GM21576 (cell line): ENCODE measurements around the gene AZU1.
"Not testable (repeated sequence)": the region's sequence is repeated elsewhere in the genome, so short reads cannot be mapped to it uniquely, and the experiment has no call there.

Experiments used
- ATAC-seq: cut with Tn5 transposase; IDR thresholded peaks from one replicate; pipeline ENCODE4 v1.9.1; 2021; ENCODE audit warnings: mild to moderate bottlenecking, moderate library complexity; ENCODE audit not compliant: unreplicated experiment

AZU1 gene

DNA sequence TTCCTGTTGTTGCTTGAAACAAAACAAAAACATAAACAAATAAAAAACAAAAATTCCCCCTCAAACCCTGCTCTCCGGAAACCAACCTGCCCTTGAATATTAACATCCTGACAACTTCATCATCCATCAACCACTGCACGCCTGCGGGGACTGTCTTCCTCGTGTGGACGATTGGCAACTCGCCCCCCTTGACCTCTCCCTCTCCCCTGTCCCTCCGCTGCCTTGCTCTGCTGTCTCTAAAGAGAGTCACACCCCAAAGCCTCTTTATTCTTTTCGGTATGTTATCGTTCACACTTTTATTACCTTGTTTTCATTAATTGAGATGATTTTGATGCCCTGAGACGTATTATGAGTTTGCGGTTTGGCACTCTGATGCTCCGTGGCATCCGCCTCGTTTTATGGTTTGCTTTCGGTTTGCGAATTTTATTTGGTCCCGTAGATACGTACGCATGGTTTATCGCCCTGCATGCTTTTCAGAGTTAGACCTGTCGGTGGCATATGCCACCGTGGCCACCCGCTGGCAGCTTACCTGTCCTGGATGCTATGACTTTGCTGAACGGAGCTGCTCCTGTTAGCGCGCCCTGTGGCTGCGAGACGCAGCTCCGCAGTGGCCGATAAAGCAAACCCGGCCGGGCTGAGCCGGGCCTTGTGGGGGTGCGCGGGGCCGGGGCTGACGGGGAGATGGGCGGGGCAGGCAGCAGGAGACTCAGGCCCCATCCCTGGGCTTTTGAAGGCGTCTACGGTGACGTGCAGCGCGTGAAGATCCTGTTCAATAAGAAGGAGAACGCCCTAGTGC is 19.8 kb upstream of the AZU1 start:
- no peak for ATAC-seq

DNA sequence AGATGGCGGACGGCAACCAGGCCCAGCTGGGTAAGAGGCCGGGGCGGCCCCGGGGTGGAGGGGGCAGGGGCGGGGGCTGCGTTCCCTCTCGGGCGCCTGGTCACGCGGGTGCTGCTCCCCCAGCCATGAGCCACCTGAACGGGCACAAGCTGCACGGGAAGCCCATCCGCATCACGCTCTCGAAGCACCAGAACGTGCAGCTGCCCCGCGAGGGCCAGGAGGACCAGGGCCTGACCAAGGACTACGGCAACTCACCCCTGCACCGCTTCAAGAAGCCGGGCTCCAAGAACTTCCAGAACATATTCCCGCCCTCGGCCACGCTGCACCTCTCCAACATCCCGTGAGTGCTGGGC is 19.2 kb upstream of the AZU1 start:
- ATAC-seq = no peak

DNA sequence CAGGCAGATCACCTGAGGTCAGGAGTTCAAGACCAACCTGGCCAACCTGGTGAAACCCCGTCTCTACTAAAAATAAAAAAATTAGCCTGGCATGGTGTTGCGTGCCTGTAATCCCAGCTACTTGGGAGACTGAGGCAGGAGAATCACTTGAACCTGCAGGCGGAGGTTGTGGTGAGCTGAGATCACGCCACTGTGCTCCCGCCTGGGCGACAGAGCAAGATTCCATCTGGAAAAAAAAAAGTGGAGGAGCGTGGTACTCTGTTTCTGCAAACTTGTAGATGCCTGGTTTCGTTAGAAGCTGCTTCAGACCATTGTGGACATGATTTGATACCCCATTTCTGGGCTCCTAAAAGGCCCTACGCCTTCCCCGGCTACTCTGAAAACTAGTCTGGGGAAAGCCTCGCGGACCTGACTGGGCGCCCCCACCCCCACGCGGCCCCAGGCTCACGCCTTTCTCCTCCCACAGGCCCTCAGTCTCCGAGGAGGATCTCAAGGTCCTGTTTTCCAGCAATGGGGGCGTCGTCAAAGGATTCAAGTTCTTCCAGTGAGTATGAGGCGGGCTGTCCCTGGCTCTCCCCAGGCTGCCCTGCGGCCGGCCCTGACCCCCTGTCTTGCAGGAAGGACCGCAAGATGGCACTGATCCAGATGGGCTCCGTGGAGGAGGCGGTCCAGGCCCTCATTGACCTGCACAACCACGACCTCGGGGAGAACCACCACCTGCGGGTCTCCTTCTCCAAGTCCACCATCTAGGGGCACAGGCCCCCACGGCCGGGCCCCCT is 17.4 kb upstream of the AZU1 start:
- no peak for ATAC-seq

DNA sequence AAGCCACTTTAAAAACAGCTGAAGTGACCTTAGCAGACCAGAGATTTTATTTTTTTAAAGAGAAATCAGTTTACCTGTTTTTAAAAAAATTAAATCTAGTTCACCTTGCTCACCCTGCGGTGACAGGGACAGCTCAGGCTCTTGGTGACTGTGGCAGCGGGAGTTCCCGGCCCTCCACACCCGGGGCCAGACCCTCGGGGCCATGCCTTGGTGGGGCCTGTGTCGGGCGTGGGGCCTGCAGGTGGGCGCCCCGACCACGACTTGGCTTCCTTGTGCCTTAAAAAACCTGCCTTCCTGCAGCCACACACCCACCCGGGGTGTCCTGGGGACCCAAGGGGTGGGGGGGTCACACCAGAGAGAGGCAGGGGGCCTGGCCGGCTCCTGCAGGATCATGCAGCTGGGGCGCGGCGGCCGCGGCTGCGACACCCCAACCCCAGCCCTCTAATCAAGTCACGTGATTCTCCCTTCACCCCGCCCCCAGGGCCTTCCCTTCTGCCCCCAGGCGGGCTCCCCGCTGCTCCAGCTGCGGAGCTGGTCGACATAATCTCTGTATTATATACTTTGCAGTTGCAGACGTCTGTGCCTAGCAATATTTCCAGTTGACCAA is 16.7 kb upstream of the AZU1 start:
- no peak for ATAC-seq

DNA sequence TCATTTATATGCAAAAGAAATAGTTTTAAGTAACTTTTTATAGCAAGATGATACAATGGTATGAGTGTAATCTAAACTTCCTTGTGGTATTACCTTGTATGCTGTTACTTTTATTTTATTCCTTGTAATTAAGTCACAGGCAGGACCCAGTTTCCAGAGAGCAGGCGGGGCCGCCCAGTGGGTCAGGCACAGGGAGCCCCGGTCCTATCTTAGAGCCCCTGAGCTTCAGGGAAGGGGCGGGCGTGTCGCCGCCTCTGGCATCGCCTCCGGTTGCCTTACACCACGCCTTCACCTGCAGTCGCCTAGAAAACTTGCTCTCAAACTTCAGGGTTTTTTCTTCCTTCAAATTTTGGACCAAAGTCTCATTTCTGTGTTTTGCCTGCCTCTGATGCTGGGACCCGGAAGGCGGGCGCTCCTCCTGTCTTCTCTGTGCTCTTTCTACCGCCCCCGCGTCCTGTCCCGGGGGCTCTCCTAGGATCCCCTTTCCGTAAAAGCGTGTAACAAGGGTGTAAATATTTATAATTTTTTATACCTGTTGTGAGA is 16.1 kb upstream of the AZU1 start:
- no peak for ATAC-seq

DNA sequence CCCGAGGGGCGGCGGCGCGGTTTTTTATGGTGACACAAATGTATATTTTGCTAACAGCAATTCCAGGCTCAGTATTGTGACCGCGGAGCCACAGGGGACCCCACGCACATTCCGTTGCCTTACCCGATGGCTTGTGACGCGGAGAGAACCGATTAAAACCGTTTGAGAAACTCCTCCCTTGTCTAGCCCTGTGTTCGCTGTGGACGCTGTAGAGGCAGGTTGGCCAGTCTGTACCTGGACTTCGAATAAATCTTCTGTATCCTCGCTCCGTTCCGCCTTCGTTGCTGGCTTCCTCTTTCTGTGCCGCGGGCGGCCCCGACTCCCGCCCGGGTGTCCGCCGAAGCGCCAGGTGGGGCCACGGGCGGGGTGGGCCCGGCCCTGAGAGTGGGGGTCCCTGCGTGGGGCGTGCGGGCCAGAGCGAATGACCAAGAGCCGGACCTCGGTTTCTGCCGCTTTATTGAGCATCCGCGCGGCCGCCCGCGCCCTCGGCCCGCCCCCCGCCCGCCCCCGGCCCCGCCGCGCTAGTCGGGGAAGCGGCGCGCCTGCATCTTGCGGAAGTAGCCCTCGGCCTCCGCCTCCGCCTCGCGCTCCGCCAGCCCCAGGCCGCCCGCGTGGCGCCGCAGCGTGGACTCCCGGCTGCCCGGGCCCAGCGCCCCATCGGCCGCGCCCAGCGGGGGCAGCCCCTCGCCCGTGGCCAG is 15.4 kb upstream of the AZU1 start:
- ATAC-seq = no peak

DNA sequence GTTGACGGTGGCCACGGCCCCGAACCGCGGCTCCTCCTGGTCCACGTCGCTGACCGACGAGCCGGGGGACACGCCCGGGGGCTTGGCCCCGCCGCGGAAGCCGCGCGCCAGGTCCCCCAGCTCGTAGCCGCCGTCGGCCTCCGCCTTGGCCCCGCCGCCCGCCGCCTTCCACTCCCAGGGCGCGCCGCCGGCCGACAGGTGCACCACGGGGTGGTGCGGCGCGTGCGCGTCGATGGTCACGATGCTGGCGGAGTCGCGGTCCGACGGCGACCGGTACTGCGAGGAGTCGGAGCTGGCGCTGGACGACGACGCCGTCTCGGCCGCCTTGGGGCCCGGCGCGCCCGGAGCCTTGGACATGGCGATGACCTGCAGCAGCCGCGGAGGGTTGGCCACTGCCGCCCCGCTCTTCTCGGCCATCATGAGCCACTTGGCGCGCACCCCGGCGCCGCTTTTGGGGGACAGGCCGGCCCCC is 14.9 kb upstream of the AZU1 start:
- ATAC-seq = no peak

DNA sequence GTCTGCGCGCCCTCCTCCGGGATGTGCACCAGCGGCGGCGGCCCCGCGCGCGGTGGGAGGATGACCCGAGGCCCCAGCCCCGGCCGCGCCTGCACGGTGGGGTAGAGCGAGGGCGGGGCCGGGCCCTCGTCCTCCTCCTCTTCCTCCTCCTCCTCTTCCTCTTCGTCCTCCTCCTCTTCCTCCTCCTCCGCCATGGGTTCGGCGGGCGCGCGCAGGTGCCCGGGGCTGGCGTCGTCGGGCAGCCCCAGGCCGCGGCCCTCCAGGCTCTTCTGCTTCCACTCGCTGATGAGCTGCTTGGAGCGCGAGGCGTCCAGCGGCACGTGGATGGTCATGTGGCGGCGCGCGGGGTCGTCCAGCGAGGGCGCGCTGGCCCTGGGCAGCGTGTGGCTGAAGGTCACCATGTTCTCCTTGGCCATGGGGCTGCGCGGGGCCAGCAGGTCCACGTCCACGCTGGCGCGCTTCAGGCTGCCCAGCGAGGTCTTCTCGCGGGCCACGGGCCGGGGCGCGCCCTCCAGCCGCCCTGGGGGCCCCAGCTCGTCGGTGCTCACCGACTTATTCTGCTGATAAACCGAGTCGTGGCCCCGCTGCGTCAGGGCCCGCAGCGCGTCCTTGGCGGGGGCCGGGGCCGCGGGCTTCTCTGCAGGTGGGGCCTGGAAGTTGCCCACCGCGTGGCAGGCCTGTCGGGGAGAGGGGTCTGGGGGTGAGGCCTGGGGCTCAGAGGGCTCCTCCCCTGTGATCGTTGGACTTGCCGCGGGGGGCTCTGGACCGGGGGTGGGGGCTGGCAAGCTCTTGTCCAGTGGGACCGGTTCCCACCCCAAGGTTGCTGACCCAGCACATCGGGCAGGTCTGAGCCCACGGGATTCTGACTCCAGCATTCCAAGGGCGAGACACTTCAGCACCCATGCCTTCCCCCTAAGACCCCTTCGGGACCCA is 14.2 kb upstream of the AZU1 start:
- ATAC-seq = no peak

DNA sequence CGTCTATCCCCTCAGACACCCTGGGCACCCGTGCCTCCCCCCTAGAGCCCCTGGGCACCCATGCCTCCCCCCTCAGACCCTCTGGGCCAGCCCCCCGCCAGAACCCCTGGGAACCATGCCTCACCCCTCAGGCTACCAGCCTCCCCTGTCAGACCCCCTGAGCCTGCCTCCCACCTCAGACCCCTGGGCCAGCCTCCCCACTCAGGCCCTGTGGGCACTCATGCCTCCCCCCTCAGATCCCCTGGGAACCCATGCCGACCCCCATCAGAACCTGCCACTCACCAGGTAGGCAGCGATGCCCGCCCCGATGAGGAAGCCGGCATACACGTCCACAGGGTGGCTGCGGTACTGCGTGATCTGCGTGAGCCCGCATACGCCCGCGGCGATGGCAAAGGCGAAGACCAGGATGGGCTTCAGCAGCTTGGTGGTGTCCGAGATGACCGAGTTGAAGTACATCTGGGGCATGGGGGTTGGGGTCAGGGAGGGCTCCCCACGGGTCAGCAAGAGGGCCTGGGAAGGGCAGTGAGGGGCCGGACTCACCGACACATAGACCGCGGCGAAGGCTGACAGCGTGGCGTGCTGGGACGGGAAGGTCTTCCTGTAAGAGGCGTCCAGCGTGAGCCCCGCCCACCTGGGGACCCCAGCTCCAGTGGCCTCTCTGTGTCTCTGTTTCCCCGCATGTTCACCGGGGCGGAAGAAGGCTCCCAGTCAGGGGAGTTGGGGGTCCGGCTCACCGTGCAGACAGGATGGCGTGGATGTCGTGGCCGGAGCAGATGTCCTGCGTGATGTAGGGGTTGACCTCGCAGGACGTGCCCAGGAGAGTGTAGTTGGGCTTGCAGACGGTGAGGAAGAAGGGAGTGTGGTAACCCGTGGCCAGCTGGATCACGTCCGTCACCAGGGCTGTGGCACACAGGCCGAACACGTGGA is 13.2 kb upstream of the AZU1 start:
- ATAC-seq = no peak

DNA sequence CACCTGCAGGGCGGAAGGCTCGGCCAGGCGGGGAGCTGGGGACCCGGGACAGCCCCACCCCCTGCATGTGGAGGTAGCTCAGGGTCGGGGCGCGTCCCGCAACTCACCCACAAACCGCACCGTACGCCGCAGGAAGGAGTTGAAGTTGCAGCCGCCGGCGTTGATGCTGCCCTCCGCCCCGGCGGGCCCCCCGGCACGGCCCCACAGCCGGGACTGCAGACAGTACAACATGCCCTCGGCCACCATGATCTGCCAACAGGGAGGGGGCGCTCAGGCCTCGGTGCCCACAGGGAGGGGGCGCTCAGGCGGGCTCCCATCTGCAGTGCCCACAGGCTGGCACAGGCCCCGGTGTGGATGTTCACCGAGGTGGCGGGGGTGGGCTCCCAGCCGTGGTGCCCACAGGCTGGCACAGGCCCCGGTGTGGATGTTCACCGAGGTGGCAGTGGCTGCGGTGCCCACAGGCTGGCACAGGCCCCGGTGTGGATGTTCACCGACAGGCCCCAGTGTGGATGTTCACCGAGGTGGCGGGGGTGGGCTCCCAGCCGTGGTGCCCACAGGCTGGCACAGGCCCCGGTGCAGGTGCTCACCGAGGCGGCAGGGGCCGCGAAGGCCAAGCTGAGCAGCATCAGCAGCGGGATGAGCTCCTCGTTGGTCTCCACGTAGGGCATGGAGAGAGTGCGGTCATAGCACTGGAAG is 12.4 kb upstream of the AZU1 start:
- no peak for ATAC-seq

DNA sequence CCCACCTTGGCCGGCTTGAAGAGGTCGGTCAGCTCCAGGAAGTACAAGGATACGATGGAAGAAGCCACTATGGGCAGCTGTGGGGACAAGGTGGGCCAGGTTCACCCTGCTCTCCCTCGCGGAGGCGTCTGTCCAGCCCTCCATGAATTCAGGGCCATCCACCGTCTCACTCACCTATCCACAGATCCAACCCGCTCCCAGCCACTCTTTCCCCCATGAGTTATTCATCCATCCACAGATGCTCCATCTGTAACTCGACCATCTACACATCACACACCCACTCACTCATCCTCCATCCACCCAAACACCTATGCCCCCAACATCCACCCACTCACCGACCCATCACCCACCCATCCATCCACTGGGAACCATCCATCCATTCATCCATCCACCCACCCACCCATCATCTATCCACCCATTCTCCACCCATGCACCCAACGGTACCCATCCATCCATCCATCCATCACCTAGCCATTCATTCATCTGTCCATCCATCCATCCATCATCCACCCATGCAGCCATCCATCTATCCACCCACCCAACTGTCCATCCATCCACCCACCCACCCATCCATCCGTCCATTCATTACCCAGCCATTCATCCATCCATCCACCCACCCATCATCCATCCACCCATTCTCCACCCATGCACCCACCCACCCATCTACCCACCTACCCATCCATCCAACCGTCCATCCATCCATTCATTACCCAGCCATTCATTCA is 11.7 kb upstream of the AZU1 start:
- no peak for ATAC-seq

DNA sequence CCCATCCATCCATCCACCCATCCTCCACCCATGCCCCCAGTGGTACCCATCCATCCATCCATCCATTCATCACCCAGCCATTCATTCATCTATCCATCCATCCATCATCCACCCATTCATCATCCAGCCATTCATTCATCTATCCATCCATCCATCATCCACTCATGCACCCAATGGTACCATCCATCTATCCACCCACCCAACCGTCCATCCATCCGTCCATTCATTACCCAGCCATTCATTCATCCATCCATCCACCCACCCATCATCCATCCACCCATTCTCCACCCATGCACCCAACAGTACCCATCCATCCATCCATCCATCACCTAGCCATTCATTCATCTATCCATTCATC is 11.2 kb upstream of the AZU1 start:
- ATAC-seq = no peak

DNA sequence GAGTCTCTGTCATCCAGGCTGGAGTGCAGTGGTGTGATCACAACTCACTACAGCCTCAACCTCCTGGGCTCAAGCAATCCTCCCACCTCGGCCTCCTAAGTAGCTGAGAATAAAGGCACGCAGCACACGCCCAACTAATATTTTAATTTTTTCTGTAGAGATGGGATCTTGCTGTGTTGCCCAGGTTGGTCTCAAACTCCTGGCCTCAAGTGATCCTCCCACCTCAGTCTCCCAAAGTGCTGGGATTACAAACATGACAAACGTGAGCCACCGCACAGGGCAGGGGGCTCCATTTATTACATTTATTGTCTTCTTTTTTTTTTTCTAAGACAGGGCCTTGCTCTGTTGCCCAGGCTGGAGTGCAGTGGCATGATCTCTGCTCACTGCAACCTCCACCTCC is 7.4 kb upstream of the AZU1 start:
- not testable (repeated sequence) for ATAC-seq

DNA sequence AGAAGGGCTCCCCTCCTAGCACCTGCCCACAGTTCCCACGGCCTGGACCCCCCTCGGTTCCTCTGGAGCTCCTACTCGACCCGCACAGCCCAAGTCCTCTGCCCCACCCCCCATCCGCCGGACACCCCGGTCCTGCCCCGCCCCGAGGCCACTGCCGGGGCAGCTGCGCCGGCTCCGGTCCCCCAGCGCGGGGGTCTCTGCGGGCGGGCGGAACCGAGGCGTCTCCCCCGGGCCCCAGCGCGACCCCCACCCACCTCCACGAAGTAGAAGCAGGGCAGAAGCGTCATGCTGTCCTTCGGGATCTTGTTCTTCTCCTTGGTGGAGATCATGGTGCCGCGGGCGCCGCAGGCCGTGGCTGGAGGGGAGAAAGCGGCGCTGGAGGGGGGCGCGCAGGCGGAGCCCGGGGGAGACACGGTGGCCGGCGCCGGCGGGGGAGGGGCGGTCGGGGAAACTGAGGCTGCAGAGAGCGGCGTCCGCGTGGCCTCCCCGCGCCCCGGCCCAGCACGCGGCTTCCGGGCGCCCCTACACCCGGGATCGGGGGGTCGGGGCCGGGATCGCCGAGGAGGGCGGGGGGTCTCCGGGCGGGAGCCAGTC is 6.3 kb upstream of the AZU1 start:
- no peak for ATAC-seq

DNA sequence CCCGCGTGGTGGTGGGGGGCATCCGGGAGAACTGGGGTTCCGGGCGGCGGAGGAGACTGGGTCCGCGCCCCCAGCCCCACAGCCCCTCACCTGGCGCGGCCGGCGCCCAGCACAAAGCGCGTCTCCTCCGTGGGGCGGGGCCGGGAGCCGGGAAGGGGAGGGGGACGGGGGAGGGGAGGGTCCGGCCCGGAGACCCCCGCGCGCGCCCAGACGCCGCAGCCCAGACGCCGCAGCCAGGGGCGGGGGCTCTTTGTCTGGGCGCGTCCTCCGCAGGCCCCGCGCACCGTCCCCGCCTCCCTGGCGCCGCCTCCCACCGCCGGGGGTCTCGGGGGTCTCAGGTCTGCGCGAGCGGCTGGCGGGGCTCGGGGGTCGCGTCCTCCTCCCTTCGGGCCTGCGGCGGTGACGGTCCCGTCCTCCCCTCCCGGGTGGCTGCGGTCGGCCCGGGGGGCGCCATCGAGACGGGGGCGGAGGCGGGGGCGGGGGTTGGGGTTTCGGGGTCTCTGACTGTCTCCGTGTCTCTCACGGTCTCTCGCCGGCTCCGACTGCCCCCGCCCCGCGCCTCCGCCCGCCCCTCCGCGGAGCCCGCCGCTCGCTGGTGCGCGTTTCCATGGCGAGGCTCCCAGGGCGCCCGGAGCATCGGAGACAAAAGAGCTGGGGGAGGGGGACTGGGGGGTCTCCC is 5.7 kb upstream of the AZU1 start, which contains the start of gene PLPPR3:
Gene PLPPR3 (minus strand): TSS at position 131 of the 679 bp plus-strand sequence. CDS start 396 bp downstream, outside the sequence.
- no peak for ATAC-seq

DNA sequence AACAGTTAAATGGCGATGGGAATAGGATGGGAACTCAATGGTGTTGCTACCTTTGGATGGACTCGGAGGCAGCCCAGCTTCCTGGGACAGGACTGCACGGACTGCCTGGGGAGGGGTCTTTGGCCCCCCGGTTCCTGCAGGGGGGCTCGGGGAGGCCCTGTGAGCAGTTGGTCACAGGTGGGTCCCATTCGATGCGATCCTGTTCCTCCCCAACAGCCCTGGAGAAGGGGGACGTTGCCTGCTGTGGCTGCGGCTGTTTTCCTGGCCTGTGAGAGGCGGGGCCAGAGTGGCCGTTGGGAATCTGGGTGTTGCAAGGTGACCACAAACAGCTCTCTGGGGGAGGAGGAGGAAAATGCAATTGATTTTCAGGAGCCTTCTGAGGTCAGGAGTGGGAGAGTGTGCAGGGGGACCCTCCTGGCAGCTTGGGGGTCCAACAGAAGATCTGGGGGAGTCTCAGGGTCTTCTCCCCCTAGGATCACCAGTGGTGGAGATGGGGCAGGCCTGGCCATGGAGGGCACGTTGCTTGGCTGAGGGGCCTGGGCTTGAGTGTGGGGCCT is 4.0 kb upstream of the AZU1 start:
- no peak for ATAC-seq
